HPDE6-E6E7 (cell line): ENCODE measurements around the gene PARD3B.

Source experiments
- DNase-seq: peaks from one replicate; pipeline ENCODE4 v3.0.0; 2011; ENCODE audit warnings: missing footprints; ENCODE audit errors: extremely low spot score

Gene PARD3B

DNA sequence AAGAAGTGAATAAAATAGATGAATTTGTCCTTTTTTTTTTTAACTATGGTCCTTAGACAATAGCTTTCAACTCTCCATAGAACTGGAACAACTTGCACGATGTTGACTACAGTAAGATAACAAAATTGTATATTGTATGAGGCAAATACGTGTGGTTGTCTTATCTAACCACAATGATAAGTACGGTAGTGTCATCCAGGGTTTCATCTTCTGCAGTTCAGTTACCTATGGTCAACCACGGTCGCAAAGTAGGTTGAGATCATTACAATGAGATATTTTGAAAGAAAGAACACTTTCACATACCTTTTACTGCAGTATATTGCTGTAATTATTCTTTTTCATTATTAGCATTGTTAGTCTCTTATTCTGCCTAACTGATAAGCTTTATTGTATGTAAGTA lies 295.2 kb downstream of the PARD3B start:
- DNase-seq: no peak

DNA sequence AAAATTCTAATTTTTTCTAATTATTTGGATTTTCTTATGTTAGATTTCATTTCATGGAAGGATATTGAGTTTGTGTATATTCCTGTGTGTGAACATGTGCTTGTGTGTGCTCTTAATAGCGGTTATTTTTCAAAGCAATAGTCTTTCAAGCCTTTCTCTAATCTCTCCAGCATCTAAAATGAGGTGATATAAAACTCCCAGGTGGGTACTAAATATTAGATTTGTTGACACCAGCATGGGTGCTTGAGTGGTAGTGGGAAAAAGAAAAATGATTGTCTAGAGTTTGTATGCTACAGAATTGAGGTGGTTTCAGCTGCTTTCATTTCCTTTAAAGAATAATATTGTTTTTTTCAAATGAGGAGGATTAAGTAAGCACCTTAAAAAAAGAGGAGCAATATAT lies 296.8 kb downstream of the PARD3B start:
- no peak for DNase-seq

DNA sequence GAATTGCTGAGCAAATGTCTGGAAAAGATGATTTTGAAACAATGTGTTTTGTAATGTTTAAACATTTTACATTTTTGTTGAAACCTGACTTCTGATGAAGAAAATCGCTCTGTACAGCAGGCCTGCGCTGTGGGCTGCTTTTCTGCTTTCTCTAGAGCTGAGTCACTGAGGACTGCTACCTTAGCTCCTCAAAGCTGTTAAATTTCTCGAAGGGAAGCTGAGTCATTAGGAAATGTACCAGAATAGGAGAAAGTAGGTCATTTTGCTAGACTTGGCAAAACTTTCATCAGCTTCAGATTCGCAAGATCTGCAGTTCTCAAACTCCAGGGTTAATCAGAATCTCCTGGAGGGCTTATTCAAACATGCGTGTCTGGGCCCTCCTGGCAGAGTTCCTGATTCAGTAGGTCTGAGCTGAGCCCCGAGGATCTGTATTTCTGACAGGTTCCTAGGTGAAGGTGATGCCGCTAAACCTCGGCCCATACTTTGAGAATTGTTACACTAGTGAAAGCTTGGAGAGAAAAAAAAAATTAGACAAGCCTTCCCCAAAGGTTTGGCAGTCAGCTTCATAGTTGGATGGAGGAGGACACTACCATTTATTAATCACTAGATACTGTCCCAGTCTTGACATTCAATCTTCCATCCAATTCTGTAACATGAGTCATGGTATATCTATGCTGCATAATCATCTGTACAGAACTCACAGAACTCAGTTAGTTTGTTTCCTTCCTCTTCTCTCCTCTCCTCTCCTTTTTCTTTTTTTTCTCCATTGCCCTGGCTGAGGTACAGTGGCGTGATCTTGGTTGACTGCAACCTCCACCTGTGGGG lies 297.6 kb downstream of the PARD3B start:
- peak; percentile 20 for DNase-seq

DNA sequence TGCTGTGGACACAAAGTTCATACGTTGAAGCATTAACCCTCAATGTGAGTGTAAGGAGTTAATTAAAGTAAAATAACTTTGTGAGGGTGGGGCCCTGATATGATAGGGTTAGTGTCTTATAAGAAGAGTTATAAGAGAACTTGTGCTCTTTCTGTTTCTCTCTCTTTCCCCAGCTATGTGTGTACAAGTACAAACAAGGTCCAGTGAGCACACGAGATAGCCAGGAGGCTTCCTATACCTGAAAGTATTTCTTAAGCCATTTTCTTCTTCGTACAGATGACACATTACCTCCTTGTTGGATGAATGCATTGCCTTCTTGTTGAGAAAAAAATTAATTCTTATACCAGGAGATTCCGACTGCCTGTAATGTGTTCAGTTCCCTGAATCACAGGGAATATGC lies 301.2 kb downstream of the PARD3B start:
- no peak for DNase-seq

DNA sequence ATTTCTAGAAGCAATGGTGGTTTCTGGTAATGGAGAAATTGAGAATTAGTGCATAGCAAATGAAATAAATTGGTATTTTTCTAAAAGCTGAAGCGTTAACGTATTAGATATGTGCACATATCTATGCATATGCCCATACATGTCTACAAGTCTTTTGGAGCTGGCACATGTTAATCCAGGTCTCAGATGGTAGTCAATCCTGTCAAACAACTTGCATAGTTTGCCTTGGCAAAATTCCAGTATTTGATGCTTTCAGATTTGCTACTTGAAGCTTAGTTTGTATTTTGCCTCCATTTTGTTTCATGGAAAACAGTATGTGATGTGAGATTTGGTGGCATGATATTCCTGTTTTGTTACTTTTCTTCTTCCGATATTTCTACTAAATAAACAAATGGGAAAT lies 304.6 kb downstream of the PARD3B start:
- DNase-seq: peak; percentile 11

DNA sequence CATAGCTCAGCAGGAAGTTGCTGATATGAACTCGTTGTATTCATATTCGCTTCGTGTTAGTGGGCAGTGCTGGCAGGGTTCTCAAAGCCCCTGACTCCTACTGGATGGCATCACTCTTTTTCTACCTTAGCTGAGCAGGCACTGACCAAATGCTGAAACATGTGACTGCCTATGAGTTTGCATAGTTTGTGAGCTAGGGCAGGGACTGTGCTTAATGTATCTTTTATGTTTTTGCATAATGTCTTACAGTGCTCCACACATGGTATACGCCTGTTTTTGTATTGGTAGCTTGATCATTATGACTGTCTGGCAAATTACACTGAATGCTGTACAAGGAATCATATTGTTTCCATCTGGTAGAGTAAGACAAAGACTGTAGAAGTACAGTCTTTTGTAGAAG lies 305.3 kb downstream of the PARD3B start:
- no peak for DNase-seq

DNA sequence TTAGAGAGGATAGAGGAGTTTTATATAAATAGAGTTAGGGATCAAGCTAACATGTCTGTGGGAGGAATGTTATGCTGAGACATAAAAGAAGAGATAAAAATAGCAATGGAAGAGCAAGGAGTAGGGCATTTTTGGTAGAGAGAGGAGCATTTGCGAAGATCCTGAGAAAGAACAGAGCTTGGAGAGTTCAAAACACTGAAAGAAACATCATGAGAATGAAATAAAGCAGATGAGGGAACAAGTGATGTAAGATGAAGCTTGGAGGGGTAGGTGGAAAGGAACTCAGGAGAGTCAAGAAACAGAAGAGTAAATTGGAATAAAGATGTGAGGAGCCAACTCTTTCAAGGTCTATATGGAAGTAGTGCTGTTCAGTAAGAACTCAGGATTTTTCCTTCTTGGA lies 308.6 kb downstream of the PARD3B start:
- no peak for DNase-seq

DNA sequence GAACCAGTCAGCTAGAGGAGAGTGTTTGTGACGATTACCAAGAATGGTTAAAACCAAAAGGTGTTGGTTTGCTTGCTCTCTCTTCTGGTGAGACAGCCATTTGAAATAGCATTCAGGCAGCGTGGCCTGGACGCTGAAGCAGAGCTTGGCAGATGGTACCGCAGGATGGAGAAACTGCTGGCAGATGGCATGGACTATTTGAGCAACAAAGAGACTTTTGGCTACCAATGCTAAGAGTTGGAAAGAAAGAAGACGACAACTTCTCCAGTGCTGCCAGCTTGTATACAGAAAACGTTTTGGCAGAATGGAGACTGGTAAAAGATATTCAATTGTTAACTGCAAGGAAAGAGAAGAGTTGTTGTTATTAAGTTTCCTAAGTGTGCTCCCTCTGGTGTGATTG lies 315.0 kb downstream of the PARD3B start:
- no peak for DNase-seq

DNA sequence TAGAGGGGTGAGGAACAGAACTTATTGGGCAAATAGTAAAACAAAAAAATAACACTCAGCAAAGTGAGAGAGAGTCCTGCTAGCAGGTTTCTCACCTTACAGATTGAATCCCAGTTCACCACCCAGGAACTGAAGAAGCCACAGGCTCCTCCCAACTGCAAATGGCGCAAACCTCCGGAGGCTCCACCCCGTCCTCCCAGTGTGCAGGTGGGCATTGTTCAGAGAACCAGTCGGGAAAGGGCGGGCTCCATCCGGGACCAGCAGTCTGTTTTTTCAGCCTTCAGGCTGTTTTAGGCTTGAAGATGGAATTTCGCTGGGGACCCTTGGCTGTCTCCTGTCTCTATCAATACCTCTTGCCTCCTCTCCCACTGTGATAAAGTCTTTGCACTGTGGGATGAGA lies 317.5 kb downstream of the PARD3B start:
- no peak for DNase-seq

DNA sequence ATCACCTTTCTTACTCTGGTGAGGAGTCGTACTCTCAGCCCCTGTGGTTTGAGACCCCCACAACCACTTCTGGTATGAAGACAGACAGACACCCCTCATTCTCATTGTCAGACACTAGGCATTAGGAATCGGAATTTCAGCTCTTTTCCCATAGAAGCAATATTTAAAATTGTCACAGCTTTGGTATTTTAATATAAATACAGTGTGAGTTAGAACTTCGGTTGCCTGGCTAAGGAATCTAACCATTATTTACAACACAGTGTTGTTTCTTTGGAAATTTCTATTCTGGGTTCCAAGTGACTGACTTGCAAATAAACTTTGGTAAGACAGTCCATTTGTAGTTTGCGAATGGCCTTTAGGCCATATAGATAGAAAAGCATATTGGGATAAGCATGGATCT lies 318.1 kb downstream of the PARD3B start:
- DNase-seq: no peak

DNA sequence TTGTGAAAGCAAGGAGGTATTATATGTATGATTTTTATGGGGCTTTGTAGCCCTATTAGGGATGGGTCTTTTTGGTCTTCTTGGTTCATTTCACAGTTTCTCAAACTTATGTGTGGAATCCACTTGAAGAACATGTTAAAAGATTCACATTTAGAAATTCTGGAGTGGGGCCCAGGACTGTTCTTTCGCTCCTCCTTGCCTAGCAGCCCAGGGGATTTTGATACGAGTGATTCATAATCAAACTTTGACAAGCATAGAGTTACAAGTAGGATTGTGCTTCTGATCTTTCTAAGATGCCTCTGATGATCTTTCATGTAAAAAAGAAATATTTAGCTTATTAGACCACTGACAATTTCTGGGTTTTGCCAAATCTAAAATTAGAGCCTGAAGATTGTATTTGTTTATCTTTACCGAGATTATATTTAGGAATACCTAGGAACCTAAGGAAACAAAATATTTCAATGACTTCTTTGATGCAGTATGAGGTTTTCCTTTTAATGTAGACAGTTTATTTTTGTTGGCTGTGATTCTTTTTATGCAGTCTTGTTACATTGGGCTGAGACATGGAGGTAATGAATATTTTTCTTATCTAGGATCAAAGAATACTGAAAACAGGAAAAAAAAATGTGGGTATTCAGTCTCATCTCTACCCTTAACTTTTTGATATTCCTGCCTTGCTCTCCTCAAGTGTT lies 324.0 kb downstream of the PARD3B start:
- no peak for DNase-seq

DNA sequence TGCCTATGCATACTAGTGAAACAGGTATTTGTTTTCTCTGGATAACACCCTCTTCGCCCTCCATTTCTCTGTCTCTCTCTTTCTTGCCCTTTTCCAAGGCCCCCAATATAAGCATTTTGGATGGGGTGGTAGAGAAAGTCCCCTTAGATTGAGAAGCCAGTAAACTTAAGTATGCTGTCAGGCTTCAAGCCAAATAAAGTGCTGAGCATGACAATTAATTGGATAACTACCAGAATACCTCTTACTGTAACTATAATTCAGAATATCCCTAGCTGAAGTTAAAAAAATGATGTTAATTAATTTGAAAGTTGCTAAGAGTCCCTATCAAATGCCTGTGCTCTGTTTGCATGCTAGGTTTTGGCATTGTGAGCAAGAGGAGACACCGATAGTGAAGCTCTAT lies 324.8 kb downstream of the PARD3B start:
- no peak for DNase-seq

DNA sequence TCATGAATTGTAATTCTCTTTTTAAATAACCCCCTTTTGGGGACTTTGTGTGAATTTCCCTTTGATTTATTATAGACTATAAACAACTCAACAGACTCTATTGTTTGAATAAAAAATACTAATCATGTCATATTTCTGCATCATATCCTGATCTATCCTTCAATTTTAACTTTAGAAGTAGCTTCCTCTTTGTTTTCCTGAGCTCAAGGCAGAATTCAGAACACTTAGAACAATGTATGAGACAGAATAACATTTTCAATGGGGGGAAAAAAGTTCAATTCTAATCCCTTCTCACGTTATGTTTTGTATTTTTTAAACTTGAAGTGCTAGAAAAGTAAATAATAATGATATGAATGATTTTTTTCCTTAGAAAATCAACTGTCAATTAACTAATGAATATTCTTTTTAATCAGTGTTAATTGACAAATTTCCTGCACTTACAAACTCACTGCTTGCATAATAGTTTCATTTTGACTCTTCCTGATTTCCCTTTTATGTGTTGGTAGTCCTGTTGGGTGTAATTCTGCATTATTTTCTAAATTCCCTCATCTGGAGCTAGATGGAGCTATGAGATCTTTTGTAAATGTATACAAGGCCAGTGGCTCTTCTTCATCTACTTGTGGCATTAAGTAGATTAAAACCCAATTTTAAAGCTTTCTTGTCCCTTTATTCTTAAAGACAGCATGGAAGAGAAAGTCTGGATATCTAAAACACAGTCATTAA lies 326.1 kb downstream of the PARD3B start:
- no peak for DNase-seq

DNA sequence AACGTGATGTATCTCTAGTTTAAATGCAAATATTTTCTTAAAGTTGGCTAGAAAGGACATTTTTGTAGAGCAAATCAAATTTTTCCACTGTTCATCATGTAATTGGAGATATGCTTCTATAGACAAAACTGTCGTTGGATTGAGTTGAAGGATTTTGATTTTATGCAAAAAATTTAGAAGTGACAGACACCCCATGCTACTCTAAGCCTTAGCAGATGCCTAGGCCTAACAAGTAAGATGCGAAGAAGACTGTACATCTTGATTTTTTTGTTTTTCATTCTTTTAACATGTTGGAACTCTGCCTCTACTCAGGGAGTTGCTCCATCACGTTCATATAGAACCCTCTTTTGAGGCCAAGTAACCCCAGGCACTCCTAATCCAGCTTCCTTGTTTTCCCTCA lies 331.0 kb downstream of the PARD3B start:
- DNase-seq: no peak

DNA sequence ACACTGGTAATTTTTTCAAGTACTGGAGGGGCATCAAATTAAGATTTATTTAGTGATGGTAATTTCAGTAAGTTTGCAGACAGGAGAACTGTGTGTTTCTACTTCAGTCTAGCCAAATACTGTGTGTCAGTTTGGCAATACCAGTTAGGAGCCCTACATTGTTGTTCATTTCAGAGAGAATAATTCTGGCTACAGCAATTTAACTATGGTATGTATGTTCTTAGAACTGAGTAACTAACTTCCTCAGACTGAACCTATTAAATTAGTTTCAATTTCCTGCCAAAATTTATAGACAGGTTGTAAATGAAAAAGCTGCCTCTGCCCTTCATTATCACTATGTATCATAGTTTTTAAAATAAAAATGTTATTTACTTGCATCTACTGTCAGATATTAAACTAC lies 332.4 kb downstream of the PARD3B start:
- DNase-seq: no peak

DNA sequence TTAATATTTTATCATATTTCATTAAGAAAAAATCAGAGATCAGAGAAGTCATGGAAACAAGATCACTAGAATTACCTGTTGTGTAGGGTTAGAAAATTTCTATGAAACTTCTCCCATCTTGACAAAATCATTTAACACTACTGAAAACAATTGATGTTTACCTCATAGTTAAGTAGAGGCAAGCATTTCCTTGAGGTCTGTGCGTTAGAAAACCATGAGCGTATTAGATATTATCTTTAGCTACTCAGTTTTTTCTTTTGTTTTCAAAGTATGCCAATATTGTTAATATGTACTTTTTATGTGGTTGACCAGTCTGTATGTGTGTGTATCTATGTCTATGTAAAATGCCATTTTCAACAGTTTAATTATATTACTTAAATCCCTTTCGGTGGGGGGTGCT lies 335.7 kb downstream of the PARD3B start:
- no peak for DNase-seq

DNA sequence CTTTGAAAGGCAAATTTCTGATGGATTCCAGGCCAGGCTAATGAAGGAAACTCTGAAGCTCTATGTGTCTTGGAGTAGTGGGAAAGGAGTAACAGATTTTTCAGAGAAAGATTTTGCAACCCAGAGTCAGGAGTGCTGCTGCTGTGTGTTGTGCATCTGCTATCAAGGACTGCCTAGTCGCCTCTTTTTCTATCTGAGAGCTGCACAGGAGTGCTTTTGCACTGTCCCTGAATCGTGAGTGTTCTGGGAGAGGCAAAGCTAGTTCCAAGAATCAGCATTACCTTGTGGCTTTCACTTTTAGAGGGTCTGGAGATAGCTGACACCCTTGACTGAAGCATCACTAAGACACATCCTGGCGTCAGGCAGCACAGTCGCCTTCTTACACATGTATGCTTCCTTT lies 336.4 kb downstream of the PARD3B start:
- no peak for DNase-seq

DNA sequence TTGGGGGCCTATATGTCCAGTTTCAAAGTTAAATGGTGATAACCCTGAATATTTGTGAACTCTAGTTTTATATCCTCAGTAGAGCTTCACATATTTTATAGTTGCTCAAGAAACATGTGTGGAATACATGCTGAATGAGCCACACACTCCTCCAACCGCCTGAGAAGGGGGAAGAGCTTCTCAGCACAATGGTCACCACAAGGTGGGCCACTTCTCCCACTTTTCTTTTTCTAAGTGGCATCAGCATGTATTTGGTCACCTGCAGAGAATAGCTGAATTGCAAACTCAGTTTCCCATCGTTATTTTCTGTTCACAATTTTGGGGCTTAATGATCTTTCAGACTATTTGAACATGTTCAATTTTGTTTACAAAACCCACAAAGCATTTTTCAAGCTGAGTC lies 340.5 kb downstream of the PARD3B start:
- no peak for DNase-seq

DNA sequence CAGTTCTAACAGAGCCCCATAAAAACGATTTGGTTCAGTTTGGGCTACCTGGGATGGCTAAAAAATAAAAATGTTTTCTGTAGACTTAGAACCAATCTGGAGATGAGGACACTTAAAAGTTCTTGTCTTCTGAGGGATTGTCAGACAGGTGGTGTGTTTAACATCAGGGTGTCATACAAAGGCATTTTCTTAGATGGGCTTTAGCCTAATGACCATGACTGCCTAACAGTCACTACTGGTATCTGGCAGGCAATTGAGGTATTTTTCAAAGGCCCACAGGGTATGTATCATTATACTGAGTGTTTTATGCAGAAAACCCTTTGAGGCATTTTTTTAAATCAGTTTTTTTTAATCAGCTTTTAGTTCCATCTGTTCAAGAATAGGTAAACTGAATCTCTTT lies 341.4 kb downstream of the PARD3B start:
- DNase-seq: no peak

DNA sequence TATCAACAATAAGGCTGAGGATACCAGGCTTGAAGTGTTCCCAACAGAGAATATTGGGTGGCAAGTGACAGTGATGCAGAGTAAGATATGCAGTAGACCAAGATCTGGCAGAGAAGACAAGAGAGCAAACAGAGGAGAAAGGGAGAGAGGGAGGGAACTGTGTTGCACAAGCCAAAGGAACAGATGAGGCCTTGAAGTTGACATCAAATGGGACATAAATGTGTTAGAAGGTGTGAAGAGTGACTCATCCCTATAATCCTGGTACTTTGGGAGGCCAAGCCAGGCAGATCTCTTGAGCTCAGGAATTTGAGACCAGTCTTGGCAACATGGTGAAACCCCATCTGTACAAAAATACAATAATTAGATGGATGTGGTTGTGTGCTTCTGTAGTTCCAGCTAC lies 342.9 kb downstream of the PARD3B start:
- DNase-seq: no peak

DNA sequence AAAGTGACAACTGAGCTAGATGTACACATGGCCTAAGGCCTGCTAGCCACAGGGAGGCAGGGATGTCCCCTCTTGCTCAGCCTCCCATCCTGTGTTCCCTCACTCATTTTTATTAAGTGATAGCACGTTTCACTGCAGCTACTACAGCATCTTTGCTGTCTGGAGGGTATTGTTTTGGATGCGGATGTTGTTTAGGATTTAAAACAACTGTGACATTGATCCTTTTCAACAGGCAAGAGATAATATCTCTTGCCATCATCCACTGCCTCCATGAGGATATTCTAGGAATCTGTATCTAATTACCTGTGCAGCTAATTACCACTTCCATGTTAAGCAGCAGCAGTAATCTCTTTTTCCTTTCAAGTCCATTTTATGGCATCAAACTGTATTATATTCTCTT lies 345.4 kb downstream of the PARD3B start:
- no peak for DNase-seq

DNA sequence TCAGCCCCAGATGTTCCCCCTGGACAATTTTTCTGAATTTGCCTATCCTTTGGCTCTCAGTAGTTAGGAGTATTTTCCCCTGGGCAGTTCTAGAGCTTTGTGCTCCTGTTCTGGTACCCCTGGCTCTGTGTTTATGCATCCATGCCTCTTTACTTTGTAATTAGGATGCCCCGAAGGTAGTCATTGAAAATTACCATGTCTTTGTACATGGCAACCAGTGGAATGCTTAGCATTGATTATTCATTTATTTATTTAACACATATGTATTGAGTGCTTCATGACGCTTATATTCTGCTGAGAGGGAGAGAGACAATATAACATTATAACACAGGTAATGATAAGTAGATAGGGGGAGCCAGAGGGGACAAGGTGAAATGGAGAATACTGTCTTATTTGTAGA lies 346.5 kb downstream of the PARD3B start:
- no peak for DNase-seq
